KOPT-K1 (cell line): ENCODE results near the gene INSYN2B.

Experiments used
- H3K27ac ChIP-seq: fragments of 200-600 bp; sonication (generic); 2 replicates; pipeline ENCODE4 v1.5.1; 2016; ENCODE audit warnings: antibody characterized with exemption, mild to moderate bottlenecking, low read depth, low read length; ENCODE audit not compliant: poor library complexity, severe bottlenecking
- H3K36me3 ChIP-seq: fragments of 200-600 bp; sonication (generic); 2 replicates; pipeline ENCODE4 v1.5.1; 2017; ENCODE audit warnings: antibody characterized with exemption, mild to moderate bottlenecking, low read length, moderate library complexity; ENCODE audit not compliant: insufficient read depth
- H3K9me3 ChIP-seq: fragments of 200-600 bp; sonication (generic); 2 replicates; pipeline ENCODE4 v1.5.1; 2017; ENCODE audit warnings: antibody characterized with exemption, low read length, mild to moderate bottlenecking; ENCODE audit not compliant: insufficient read depth, poor library complexity, severe bottlenecking

INSYN2B gene

DNA sequence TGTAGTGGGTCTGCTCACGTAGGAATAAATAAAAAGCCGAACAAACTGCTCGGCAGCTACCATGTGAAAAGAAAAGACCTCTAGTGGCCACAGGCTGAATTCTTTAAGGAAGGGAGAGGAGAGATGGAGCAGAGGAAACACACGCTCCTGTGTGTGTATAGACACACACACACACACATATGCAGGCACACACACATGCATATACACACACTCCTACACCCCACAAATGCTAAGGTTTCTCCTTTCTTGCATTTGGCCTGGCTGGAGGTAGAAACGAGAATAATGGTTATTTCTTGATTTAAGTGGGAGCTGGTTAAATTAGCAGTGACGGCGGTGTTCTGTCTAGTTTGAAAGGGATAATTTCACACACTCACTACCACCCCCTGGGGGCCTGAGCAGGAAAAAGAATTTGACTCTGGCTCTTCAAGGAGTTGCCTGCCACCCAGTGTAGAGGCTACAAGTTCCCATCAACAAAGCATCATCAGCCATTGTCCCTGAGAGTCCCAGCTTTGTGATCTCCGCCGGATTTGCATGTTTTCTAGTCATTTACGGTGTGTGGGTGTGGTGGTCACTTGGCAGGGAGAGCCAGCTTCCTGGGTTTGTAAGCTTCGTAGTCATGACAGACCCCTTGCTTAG, at the start of gene INSYN2B:
INSYN2B (minus strand) TSS at position 78 of the 636 bp plus-strand sequence. CDS start 96,597 bp downstream, outside the sequence.
- Histone ChIP-seq H3K36me3 (peaks cover 60% of the 10 kb centered on the region), H3K27ac (no peak within 1 kb of the TSS), H3K9me3 (no peaks in the 10 kb centered on the region)

DNA sequence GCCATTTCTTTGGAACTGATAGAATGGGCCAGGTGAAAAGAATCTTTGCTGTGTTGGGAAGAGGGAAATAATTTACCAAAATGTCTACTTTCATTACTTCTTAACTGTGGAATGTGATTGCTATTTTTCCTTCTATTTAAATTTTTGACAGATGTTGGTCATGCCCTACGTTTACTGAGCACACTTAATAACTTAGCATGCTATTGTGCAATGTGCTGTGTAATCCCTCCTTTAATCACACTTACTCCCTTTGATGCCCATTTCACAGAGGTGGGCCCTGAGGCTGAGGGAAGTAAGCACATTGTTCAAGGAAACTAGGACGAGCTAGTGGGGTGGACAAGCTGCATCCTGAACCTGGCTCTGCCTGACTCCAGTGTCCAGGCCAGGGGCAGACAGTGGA, 47.8 kb upstream of the INSYN2B start:
- Histone ChIP-seq H3K36me3 (peaks cover 98% of the 10 kb centered on the region), H3K27ac (no peak overlapping the region)

GRCh38 chr5:170025853-170026252, 45.6 kb upstream of the INSYN2B start:
- no peaks in the 10 kb centered on the region for H3K9me3 ChIP-seq
- no peak overlapping the region for H3K27ac ChIP-seq
- H3K36me3 ChIP-seq: peaks cover 98% of the 10 kb centered on the region

More for the DNA sequence above, 47.8 kb upstream of the INSYN2B start:
- no peaks in the 10 kb centered on the region for H3K9me3 ChIP-seq

GRCh38 chr5:170021506-170021905, 41.2 kb upstream of the INSYN2B start:
- H3K9me3 ChIP-seq: no peaks in the 10 kb centered on the region
- no peak overlapping the region for H3K27ac ChIP-seq
- peaks cover 97% of the 10 kb centered on the region for H3K36me3 ChIP-seq

DNA sequence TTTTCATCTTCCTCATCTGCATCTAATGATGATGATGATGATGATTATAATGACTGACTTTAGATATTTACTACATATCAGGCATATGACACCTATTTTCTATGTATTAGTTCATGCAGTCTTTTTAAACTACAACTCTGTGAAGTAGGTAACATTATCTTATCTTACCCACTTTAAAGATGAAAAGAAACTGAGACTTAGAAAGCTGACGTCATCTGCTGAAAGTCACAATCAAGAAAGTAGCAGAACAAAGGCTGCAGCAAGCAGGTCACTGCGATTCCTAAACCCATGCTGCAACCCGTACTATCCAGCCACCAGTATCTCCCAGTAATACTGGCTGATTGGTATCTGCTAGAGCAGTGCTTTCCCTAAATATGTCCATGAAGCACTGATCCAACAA, 40.1 kb upstream of the INSYN2B start:
- Histone ChIP-seq H3K9me3 (no peaks in the 10 kb centered on the region), H3K27ac (no peak overlapping the region), H3K36me3 (peaks cover 92% of the 10 kb centered on the region)

- Histone ChIP-seq H3K27ac (no peak overlapping the region), H3K9me3 (no peaks in the 10 kb centered on the region), H3K36me3 (peaks cover 84% of the 10 kb centered on the region)
These were observed 32.3 kb upstream of the INSYN2B start for GRCh38 chr5:170012622-170013021.

DNA sequence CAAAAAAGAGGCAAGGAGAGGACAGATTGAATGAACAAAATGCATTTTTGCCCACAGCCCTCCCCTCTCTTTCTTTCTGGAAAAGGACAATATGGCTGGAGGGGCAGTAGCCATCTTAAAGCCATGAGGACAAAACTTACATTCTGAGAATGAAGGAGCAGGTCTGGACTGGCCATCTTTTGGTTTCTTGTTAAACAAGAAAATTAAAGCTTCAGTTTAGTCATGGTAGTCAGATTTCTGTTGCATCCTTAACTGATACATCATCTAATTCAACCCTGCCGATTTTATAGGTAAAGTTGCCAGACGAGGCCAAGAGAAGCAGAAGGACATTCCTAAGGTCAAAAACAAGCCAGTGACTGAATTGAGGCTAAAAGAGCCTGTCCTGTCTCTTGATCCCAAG, 31.5 kb upstream of the INSYN2B start:
- Histone ChIP-seq H3K36me3 (peaks cover 84% of the 10 kb centered on the region), H3K27ac (no peak overlapping the region), H3K9me3 (no peaks in the 10 kb centered on the region)

GRCh38 chr5:170010595-170010994, 30.3 kb upstream of the INSYN2B start:
- H3K9me3 ChIP-seq: no peaks in the 10 kb centered on the region
- no peak overlapping the region for H3K27ac ChIP-seq
- peaks cover 82% of the 10 kb centered on the region for H3K36me3 ChIP-seq

DNA sequence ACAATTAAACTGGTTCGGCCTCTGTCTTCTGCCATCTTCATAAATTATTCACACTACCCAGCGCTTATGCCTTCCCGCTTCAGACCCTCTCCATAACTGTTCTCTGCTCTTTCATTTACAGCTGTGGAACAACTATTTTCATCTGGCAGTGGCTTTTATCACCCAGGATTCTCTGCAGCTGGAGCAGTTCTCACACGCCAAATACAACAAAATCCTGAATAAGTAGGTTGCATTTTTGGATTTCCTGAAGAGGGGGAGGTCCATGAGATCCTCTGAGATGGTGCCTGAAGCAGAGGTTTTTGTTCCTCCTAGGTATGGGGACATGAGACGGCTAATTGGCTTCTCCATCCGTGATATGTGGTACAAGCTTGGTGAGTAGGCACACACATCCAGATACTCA, 28.1 kb upstream of the INSYN2B start:
- H3K27ac ChIP-seq: no peak overlapping the region
- H3K36me3 ChIP-seq: peaks cover 76% of the 10 kb centered on the region
- no peaks in the 10 kb centered on the region for H3K9me3 ChIP-seq

DNA sequence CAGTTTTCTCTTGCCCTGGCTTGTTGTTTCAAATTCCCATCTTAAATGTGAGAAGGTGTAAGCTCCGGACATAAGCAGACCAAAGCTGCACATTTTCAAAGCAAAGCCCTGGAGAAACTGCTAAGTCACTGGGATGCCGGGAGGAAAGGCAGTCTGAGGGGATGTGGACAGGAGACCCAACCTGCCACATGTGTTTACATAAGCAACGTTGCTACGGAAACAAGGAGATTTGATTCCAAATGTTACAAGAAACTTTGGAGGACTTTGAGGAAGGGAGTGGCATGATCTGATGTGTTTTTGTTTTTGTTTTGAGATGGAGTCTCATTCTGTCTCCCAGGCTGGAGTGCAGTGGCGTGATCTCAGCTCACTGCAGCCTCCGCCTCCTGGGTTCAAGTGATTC, 25.7 kb upstream of the INSYN2B start:
- Histone ChIP-seq H3K9me3 (no peaks in the 10 kb centered on the region), H3K27ac (no peak overlapping the region), H3K36me3 (peaks cover 75% of the 10 kb centered on the region)

DNA sequence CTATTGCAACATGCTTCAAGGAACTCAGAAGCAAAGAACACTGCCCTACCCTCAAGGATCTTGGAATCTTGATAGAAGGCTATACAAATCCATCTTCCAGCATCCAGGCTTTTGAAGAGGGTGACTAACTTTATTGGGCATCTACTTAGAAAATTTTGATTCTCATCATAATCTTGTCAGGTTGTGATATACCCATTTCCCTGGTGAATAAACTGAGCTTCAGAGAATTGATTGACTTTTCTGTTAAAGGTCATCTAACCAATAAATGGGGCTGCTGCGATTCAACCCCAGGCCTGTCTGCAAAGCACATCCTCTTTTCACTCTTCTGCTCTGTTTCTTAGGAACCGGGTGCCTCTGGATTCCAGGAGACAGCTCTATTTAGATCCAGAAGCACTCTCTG, 19.9 kb upstream of the INSYN2B start:
- H3K9me3 ChIP-seq: no peaks in the 10 kb centered on the region
- H3K36me3 ChIP-seq: peaks cover 80% of the 10 kb centered on the region
- H3K27ac ChIP-seq: no peak overlapping the region

DNA sequence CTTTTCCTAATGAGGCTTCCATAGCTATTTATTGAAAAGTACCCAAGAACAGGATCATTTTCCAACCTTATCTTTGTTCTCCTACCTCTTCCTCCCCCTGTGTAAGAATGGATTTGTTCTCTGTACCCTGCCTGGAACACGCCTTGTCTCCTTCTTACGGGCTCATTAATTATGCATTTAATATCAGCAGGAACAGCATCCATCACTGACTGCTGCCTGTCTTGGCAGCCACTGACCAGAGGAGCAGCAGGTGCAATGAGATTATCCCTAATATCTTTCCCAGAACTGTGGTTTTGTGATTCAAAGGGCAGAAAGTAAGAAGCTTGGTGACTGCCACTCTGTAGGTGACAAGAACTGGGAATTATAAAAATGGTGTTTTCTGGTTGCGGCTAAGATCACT, 19.3 kb upstream of the INSYN2B start:
- Histone ChIP-seq H3K9me3 (no peaks in the 10 kb centered on the region), H3K27ac (no peak overlapping the region), H3K36me3 (peaks cover 85% of the 10 kb centered on the region)

GRCh38 chr5:169997798-169998197, 17.5 kb upstream of the INSYN2B start:
- Histone ChIP-seq H3K27ac (no peak overlapping the region), H3K9me3 (no peaks in the 10 kb centered on the region), H3K36me3 (peaks cover 91% of the 10 kb centered on the region)

DNA sequence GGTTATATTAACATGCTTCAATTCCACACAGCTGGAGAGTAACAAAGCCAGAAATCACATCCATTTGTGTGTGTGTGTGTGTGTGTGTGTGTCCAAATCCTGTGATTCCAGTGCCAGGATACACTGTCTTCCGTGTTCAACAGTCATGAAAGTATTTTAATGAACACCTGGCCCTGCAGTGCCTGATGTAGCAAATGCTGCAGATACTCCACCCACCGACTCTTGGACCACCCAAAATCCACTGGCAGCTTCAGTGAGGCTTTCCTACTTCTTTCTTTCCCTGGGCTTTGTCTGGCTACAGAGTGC, 13.1 kb upstream of the INSYN2B start:
- H3K36me3 ChIP-seq: peaks cover 89% of the 10 kb centered on the region
- no peaks in the 10 kb centered on the region for H3K9me3 ChIP-seq
- H3K27ac ChIP-seq: no peak overlapping the region

DNA sequence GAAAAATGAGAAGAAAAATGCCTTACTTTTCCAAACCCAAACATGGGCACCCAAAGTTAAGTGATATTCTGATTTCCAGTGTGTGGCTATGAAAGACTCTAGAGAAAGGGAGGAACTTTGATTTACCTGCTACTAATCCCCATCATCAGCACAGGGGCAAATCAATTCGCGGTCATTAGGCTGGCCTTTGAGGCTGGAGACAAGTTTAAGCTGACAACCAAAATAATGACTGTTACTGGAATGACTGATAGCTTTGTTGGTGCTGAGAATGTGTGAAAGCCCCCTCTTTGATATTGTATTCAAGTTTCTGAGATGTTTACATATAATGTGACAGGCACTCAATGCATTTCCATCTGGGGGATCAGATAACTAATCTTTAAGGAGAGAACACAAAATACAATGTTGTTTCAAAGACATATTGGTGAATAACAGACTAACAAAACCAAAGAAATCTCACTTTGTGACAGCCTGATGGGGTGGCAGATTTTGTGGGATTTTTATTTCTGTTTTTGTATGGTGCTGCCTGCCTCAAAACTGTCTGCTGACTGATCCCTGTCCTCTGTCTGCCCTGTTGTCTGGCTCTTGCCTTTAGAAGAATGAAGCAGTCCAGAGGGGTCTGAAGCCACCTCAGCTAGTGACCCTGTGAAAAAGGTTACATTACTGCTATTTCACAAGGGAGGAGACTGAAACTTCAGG, 12.6 kb upstream of the INSYN2B start:
- H3K27ac ChIP-seq: no peak overlapping the region
- H3K9me3 ChIP-seq: no peaks in the 10 kb centered on the region
- H3K36me3 ChIP-seq: peaks cover 89% of the 10 kb centered on the region
